Activated CD4-positive, CD25-positive, alpha-beta regulatory T cell treated with anti-CD3 and anti-CD28 coated beads, Interleukin-2, amount 50 U/mL, for 24 hours (primary cell): ENCODE results near the gene KPNA3.
A peak's percentile ranks its signal among the peaks of the same experiment; 100 is the strongest.
"Not testable (repeated sequence)": the region's sequence is repeated elsewhere in the genome, so short reads cannot be mapped to it uniquely, and the experiment has no call there.

Experiments used
- ATAC-seq, 2 donors: fragments of 150-1000 bp; cut with Tn5 transposase; one replicate each; pipeline ENCODE4 v1.10.0; 2021; ENCODE audit warnings: mild to moderate bottlenecking in 1 of 2, moderate library complexity in 1 of 2

KPNA3 gene

GRCh38 chr13:49792550-49793324, at the start of gene KPNA3:
KPNA3 (minus strand) TSS chr13:49792682; CDS start chr13:49792506, 176 bp downstream.
- peak; percentile 92 to 93 for ATAC-seq

- ATAC-seq, result no peak
Measured at GRCh38 chr13:49841964-49842363, 49.5 kb upstream of the KPNA3 start.

- ATAC-seq, result no peak
Measured at GRCh38 chr13:49840675-49841074, 48.2 kb upstream of the KPNA3 start.

- ATAC-seq, result no peak
Measured at GRCh38 chr13:49840266-49840665, 47.8 kb upstream of the KPNA3 start.

- no peak for ATAC-seq
Measured at GRCh38 chr13:49838989-49839388, 46.5 kb upstream of the KPNA3 start.

- ATAC-seq, result no peak
Measured at GRCh38 chr13:49836516-49836915, 44.0 kb upstream of the KPNA3 start.

- ATAC-seq, result no peak
Measured at GRCh38 chr13:49833402-49833801, 40.9 kb upstream of the KPNA3 start.

- ATAC-seq, result no peak
Measured at GRCh38 chr13:49831455-49831854, 39.0 kb upstream of the KPNA3 start.

- no peak for ATAC-seq
Measured at GRCh38 chr13:49830721-49831120, 38.2 kb upstream of the KPNA3 start.

- no peak for ATAC-seq
Measured at GRCh38 chr13:49829715-49830114, 37.2 kb upstream of the KPNA3 start.

GRCh38 chr13:49828453-49828852, 36.0 kb upstream of the KPNA3 start:
- no peak for ATAC-seq

- ATAC-seq, result no peak
Measured at GRCh38 chr13:49827891-49828290, 35.4 kb upstream of the KPNA3 start.

GRCh38 chr13:49827336-49827735, 34.9 kb upstream of the KPNA3 start:
- no peak for ATAC-seq

GRCh38 chr13:49821216-49822009, 28.9 kb upstream of the KPNA3 start:
- peak in 1 of 2 donors; percentile 24 for ATAC-seq

GRCh38 chr13:49820591-49821215, 28.2 kb upstream of the KPNA3 start:
- ATAC-seq, result no peak

GRCh38 chr13:49816047-49816446, 23.6 kb upstream of the KPNA3 start:
- not testable (repeated sequence) for ATAC-seq

GRCh38 chr13:49814551-49815270, 22.2 kb upstream of the KPNA3 start:
- no peak for ATAC-seq

- ATAC-seq, result no peak
Measured at GRCh38 chr13:49812812-49813211, 20.3 kb upstream of the KPNA3 start.

GRCh38 chr13:49811527-49811908, 19.0 kb upstream of the KPNA3 start:
- ATAC-seq, result no peak

GRCh38 chr13:49810567-49811526, 18.4 kb upstream of the KPNA3 start:
- no peak for ATAC-seq

GRCh38 chr13:49807681-49808080, 15.2 kb upstream of the KPNA3 start:
- no peak for ATAC-seq

- ATAC-seq, result no peak
Measured at GRCh38 chr13:49806126-49806536, 13.6 kb upstream of the KPNA3 start.
